GM18505 (cell line): ENCODE data around the gene AFAP1L1.

Source experiments
- ATAC-seq: cut with Tn5 transposase; IDR thresholded peaks from one replicate; pipeline ENCODE4 v1.9.1; 2021; ENCODE audit not compliant: unreplicated experiment
- POLR2A ChIP-seq: IDR thresholded peaks from 4 replicates; pipeline ENCODE4 v1.6.1; 2011; ENCODE audit warnings: borderline replicate concordance; ENCODE audit not compliant: insufficient read depth, insufficient read length; ENCODE audit errors: extremely low read depth

Gene AFAP1L1

GRCh38 chr5:149271716-149272563, at the start of gene AFAP1L1:
Gene AFAP1L1 (plus strand): TSS chr5:149271859. CDS start chr5:149271969, 110 bp downstream.
- no peak for ATAC-seq
- TF ChIP-seq POLR2A, result no peak

- no peak for TF ChIP-seq POLR2A
- no peak for ATAC-seq
These were observed 48.4 kb upstream of the AFAP1L1 start for GRCh38 chr5:149223081-149223848.

DNA sequence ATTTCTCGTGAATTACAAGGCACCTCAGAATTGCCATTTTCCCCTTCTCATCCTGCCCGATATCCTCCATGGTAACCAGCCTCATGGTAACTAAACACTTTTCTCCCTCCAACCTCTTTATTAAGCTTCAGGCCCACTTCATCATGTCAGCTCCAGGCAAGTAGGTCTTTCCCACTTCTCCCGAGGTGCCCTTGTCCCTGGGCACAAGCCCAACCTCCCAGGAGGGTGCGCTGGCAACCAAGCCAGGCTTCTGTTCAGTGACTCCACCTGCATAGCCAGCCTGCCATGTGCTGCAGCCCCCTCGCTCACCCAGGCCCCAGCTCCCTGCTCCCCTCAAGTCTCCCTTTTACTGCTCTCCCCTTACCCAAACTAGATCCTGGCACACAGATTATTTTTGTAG, 47.4 kb upstream of the AFAP1L1 start:
- TF ChIP-seq POLR2A, result no peak
- ATAC-seq, result no peak

DNA sequence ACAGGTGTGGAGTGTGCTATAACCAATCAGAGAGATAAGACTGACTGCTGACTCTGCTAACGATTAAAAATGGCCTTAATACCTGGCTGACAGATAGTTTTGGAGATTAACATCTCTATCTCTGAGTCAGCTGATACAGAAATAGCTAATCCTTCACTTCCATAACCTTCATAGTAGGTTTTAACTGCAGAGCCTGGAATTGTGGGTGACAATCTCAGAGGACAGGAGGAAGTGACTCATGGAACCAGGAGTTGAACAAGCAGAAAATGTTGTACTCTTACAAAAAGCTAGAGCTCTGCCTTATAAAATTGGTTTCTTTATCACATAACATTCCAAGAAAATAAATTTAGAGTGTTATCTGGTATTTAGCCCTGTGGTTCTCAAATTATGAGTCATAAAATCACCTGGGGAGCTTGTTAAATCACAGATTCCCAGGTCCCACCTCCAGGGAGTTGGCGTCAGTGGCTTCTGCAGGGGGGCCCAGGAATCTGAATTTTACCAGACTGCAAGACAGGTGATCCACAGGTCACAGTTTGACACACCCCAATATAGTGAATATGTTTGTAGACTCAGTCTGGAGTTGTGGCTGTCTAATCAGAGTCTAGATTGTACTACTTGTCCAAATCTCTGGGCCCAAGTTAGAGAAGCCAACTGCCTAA, 44.4 kb upstream of the AFAP1L1 start:
- TF ChIP-seq POLR2A, result no peak
- no peak for ATAC-seq

DNA sequence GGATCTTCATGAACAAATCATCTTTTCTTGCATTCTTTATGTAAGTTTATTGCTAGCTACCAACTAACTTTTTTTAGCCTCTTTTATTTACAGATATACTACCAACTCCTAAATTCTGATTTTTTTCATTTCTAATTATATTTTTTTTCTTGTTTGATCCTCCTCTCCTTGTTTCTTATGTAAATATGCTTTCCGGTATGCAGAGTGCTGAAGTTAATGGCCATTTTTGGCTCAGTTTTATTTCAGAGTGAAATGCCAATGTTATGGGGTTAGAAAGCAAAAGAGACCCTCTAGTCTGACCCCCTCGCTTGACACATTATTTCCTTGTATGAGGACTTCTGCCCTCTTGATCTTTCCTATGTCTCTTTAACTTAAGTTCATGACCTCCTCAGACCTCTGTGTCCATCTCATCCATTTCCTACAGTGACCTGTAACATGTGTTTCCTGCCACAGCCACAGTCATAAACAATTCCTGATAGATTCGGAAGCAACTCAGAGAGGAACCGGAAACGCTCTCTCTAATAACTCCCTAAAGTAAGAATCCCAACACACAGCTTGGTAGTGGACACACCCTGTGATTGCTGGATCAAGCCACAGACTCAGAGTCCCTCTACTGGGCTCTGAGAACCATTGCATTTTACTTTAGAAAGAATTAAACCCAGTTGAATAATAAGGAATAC, 42.9 kb upstream of the AFAP1L1 start:
- TF ChIP-seq POLR2A, result no peak
- no peak for ATAC-seq

GRCh38 chr5:149229298-149229937, 42.2 kb upstream of the AFAP1L1 start:
- no peak for ATAC-seq
- no peak for TF ChIP-seq POLR2A

DNA sequence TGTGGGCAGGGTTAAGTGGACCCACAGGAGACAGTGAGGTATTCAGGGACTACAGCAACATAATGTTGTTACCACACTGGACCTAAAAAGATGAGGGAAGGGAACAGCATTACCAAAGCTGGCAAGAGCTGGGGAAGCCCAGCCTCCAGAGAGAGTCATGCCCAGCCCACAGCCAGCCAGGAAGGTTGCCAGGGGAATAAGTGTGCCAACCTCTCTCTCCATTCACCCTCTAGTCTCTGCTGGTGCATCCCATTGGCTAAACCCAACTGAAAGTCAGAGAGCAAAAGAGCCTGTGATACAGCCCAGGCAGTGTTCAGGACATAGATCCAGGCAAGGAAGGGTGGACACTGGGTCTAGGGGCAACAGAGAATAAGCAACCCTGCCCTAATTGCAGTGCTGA, 35.8 kb upstream of the AFAP1L1 start:
- no peak for ATAC-seq
- TF ChIP-seq POLR2A, result no peak

DNA sequence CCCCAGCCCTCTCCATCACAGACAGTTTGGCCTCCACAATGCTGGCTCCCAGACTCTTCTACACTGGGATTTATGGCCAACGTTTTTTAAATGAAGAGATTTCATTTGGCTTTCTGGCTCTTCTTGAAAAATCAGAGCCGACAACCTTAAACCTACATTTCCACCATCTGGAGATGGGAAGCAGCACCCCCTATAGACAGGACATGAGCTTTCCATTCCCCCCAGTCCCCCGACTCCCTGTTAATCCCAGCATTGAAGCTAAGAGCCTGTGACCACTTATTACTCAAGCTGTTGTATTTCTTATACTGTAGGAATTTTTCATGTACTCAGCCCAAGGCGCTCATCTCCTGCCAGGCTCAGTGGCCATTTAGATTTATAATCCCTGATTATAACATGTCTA, 34.0 kb upstream of the AFAP1L1 start:
- TF ChIP-seq POLR2A, result no peak
- no peak for ATAC-seq

- no peak for TF ChIP-seq POLR2A
- no peak for ATAC-seq
These were observed 33.1 kb upstream of the AFAP1L1 start for GRCh38 chr5:149238540-149238939.

- no peak for ATAC-seq
- TF ChIP-seq POLR2A, result no peak
These were observed 31.7 kb upstream of the AFAP1L1 start for GRCh38 chr5:149239917-149240316.

- TF ChIP-seq POLR2A, result no peak
- ATAC-seq, result no peak
These were observed 31.2 kb upstream of the AFAP1L1 start for GRCh38 chr5:149240354-149240998.

- ATAC-seq, result no peak
- TF ChIP-seq POLR2A, result no peak
These were observed 29.3 kb upstream of the AFAP1L1 start for GRCh38 chr5:149242339-149242738.
